Mucosa of rectum (tissue), 2 donors: Measurements from ENCODE around the gene RRAGD.
A peak's percentile ranks its signal among the peaks of the same experiment; 100 is the strongest.

ENCODE experiments used
- H3K27ac ChIP-seq, 2 donors: one replicate each; pipeline ENCODE4 v1.7.0; 2013; ENCODE audit warnings: inconsistent platforms in 2 of 2, low read depth in 2 of 2, low read length in 2 of 2
- H3K27me3 ChIP-seq, 2 donors: one replicate each; pipeline ENCODE4 v1.7.0; 2013; ENCODE audit warnings: low read length in 2 of 2; ENCODE audit not compliant: control insufficient read depth in 2 of 2, insufficient read depth in 2 of 2
- H3K36me3 ChIP-seq, 2 donors: one replicate each; pipeline ENCODE4 v1.7.0; 2013; ENCODE audit warnings: low read length in 2 of 2; ENCODE audit not compliant: control insufficient read depth in 2 of 2, insufficient read depth in 2 of 2
- H3K4me1 ChIP-seq, 2 donors: one replicate each; pipeline ENCODE4 v1.7.0; 2013; ENCODE audit warnings: low read length in 2 of 2, mild to moderate bottlenecking in 1 of 2; ENCODE audit not compliant: control insufficient read depth in 2 of 2, insufficient read depth in 2 of 2
- H3K4me3 ChIP-seq, 2 donors: one replicate each; pipeline ENCODE4 v1.7.0; 2013; ENCODE audit warnings: low read length in 2 of 2
- H3K9ac ChIP-seq, 2 donors: one replicate each; pipeline ENCODE4 v1.7.0; 2013; ENCODE audit warnings: low read length in 2 of 2, low read depth in 1 of 2, mild to moderate bottlenecking in 1 of 2
- H3K9me3 ChIP-seq, 2 donors: one replicate each; pipeline ENCODE4 v1.7.0; 2013; ENCODE audit warnings: low read length in 2 of 2; ENCODE audit not compliant: control insufficient read depth in 2 of 2
- donor health status: healthy.
- donor health status: Normal muscosa, but diverticular disease.

RRAGD gene

GRCh38 chr6:89438248-89438647 is 26.2 kb upstream of the RRAGD start:
- no peaks in the 10 kb centered on the region for H3K9me3 ChIP-seq

GRCh38 chr6:89436226-89436625 is 24.2 kb upstream of the RRAGD start:
- no peaks in the 10 kb centered on the region for H3K9me3 ChIP-seq
- H3K36me3 ChIP-seq: no peaks in the 10 kb centered on the region
- H3K27ac ChIP-seq: no peak overlapping the region
- no peak overlapping the region for H3K4me3 ChIP-seq
- no peaks in the 10 kb centered on the region for H3K27me3 ChIP-seq
- H3K4me1 ChIP-seq: peaks cover 6 to 10% of the 10 kb centered on the region in 2 donors
- no peak overlapping the region for H3K9ac ChIP-seq

More at GRCh38 chr6:89438248-89438647, 26.2 kb upstream of the RRAGD start:
- Histone ChIP-seq H3K9ac (no peak overlapping the region), H3K4me3 (no peak overlapping the region), H3K27me3 (no peaks in the 10 kb centered on the region), H3K4me1 (peaks cover 0 to 4% of the 10 kb centered on the region in 2 donors), H3K27ac (no peak overlapping the region), H3K36me3 (no peaks in the 10 kb centered on the region)

GRCh38 chr6:89434954-89435353 is 22.9 kb upstream of the RRAGD start:
- Histone ChIP-seq H3K9ac (no peak overlapping the region), H3K27me3 (peaks cover 0 to 3% of the 10 kb centered on the region in 2 donors), H3K4me3 (no peak overlapping the region), H3K36me3 (no peaks in the 10 kb centered on the region), H3K4me1 (peaks cover 6 to 10% of the 10 kb centered on the region in 2 donors), H3K9me3 (no peaks in the 10 kb centered on the region), H3K27ac (no peak overlapping the region)

- no peaks in the 10 kb centered on the region for H3K9me3 ChIP-seq
- H3K9ac ChIP-seq: no peak overlapping the region
- H3K4me1 ChIP-seq: peaks cover 6 to 10% of the 10 kb centered on the region in 2 donors
- no peak overlapping the region for H3K27ac ChIP-seq
- peaks cover 0 to 3% of the 10 kb centered on the region in 2 donors for H3K27me3 ChIP-seq
- H3K36me3 ChIP-seq: no peaks in the 10 kb centered on the region
- peak overlapping the region in 1 of 2 donors; percentile 70 for H3K4me3 ChIP-seq
Measured at GRCh38 chr6:89434150-89434499, 22.1 kb upstream of the RRAGD start.

GRCh38 chr6:89433252-89434149 is 21.4 kb upstream of the RRAGD start:
- Histone ChIP-seq H3K36me3 (no peaks in the 10 kb centered on the region), H3K27me3 (peaks cover 0 to 3% of the 10 kb centered on the region in 2 donors), H3K9ac (peak overlapping the region; percentile 41 to 67), H3K4me3 (peak overlapping the region; percentile 61 to 70), H3K4me1 (peaks cover 6 to 10% of the 10 kb centered on the region in 2 donors), H3K9me3 (no peaks in the 10 kb centered on the region), H3K27ac (no peak overlapping the region)

- peaks cover 6 to 10% of the 10 kb centered on the region in 2 donors for H3K4me1 ChIP-seq
- H3K4me3 ChIP-seq: peak within 1 kb of the TSS; percentile 61 to 70
- no peaks in the 10 kb centered on the region for H3K9me3 ChIP-seq
- no peak within 1 kb of the TSS for H3K27ac ChIP-seq
- peak within 1 kb of the TSS; percentile 41 to 67 for H3K9ac ChIP-seq
- H3K27me3 ChIP-seq: peaks cover 0 to 3% of the 10 kb centered on the region in 2 donors
- H3K36me3 ChIP-seq: no peaks in the 10 kb centered on the region
Measured at GRCh38 chr6:89432875-89433251, 20.8 kb upstream of the RRAGD start, which contains the start of gene ANKRD6. Gene ANKRD6 (plus strand): TSS chr6:89433152. CDS start chr6:89566977, 133,825 bp downstream.

- no peaks in the 10 kb centered on the region for H3K9me3 ChIP-seq
- H3K4me1 ChIP-seq: peaks cover 6 to 10% of the 10 kb centered on the region in 2 donors
- H3K27me3 ChIP-seq: peaks cover 0 to 3% of the 10 kb centered on the region in 2 donors
- no peak overlapping the region for H3K4me3 ChIP-seq
- no peak overlapping the region for H3K9ac ChIP-seq
- H3K27ac ChIP-seq: no peak overlapping the region
- H3K36me3 ChIP-seq: no peaks in the 10 kb centered on the region
Measured at GRCh38 chr6:89430201-89430962, 18.3 kb upstream of the RRAGD start.

GRCh38 chr6:89416796-89417195 is 4.7 kb upstream of the RRAGD start:
- Histone ChIP-seq H3K27ac (no peak overlapping the region), H3K9ac (no peak overlapping the region), H3K4me1 (peaks cover 6 to 8% of the 10 kb centered on the region in 2 donors), H3K27me3 (peaks cover 16% of the 10 kb centered on the region in 2 donors), H3K9me3 (no peaks in the 10 kb centered on the region), H3K4me3 (no peak overlapping the region), H3K36me3 (no peaks in the 10 kb centered on the region)

GRCh38 chr6:89415185-89415584 is 3.1 kb upstream of the RRAGD start:
- Histone ChIP-seq H3K4me1 (peaks cover 8% of the 10 kb centered on the region in 2 donors), H3K9ac (no peak overlapping the region), H3K9me3 (no peaks in the 10 kb centered on the region), H3K27me3 (peaks cover 16 to 20% of the 10 kb centered on the region in 2 donors), H3K4me3 (no peak overlapping the region), H3K36me3 (no peaks in the 10 kb centered on the region), H3K27ac (no peak overlapping the region)

- H3K27me3 ChIP-seq: peaks cover 16 to 20% of the 10 kb centered on the region in 2 donors
- H3K9me3 ChIP-seq: no peaks in the 10 kb centered on the region
- no peak overlapping the region for H3K9ac ChIP-seq
- H3K27ac ChIP-seq: no peak overlapping the region
- H3K4me1 ChIP-seq: peaks cover 8% of the 10 kb centered on the region in 2 donors
- no peaks in the 10 kb centered on the region for H3K36me3 ChIP-seq
- H3K4me3 ChIP-seq: no peak overlapping the region
Measured at GRCh38 chr6:89414215-89414614, 2.1 kb upstream of the RRAGD start.
